H1 (cell line): ENCODE data around the gene GGT6. TPM values are rescaled to one million over a fixed set of nuclear protein-coding genes. Genes with fewer than 3 reads are reported as not detected.

Experiments
- CTCF ChIA-PET: fragments of 300-600 bp; sonication (Branson Sonifier 250); formaldehyde crosslinking; loops from one replicate; lab custom pipeline; 2021; ENCODE audit not compliant: partially characterized antibody; lab: Charles Lee
- POLR2A ChIA-PET: fragments of 300-600 bp; sonication (Branson Sonifier 250); formaldehyde crosslinking; loops from one replicate; lab custom pipeline; 2021; ENCODE audit warnings: inconsistent platforms; ENCODE audit not compliant: partially characterized antibody; lab: Charles Lee
- DNase-seq, 2 experiments: peaks; one replicate each; pipeline versions ENCODE4 v3.0.0 to v3.0.0-alpha.2; 2010 to 2022; ENCODE audit warnings: low spot score in 2 of 2, low read depth in 1 of 2, mixed read lengths in 1 of 2
- FAIRE-seq: peaks from 2 replicates; lab custom pipeline; 2011; peaks lifted over from hg19 to GRCh38; lab: Jason Lieb, UNC
- H2AFZ ChIP-seq: 2 replicates; pipeline ENCODE4 v1.8.1; 2012; ENCODE audit warnings: low read length, inconsistent platforms
- H2AK5ac ChIP-seq: 2 replicates; pipeline ENCODE4 v1.6.1; 2013; ENCODE audit warnings: low read depth, low read length
- H2BK120ac ChIP-seq: replicated peaks from 2 replicates; pipeline ENCODE3; 2013; ENCODE audit warnings: low read depth, low read length, inconsistent platforms
- H2BK12ac ChIP-seq: 2 replicates; pipeline ENCODE4 v1.6.1; 2013; ENCODE audit warnings: low read depth, low read length
- H2BK15ac ChIP-seq: 2 replicates; pipeline ENCODE4 v1.6.1; 2013; ENCODE audit warnings: low read length
- H2BK20ac ChIP-seq: 2 replicates; pipeline ENCODE4 v1.6.1; 2013; ENCODE audit warnings: low read length
- H2BK5ac ChIP-seq: 2 replicates; pipeline ENCODE4 v1.6.1; 2013; ENCODE audit warnings: low read depth, low read length
- H3K14ac ChIP-seq: 2 replicates; pipeline ENCODE4 v1.6.1; 2013; ENCODE audit warnings: inconsistent platforms; ENCODE audit not compliant: insufficient read length
- H3K18ac ChIP-seq: 2 replicates; pipeline ENCODE4 v1.6.1; 2013; ENCODE audit warnings: low read length; ENCODE audit errors: extremely low read depth
- H3K23ac ChIP-seq: 2 replicates; pipeline ENCODE4 v1.6.1; 2013; ENCODE audit warnings: inconsistent platforms; ENCODE audit not compliant: insufficient read length
- H3K23me2 ChIP-seq: 2 replicates; pipeline ENCODE4 v1.6.1; 2013; ENCODE audit warnings: low read depth, low read length
- H3K27ac ChIP-seq: 2 replicates; pipeline ENCODE4 v1.6.1; 2011; ENCODE audit warnings: low read depth, low read length, inconsistent platforms
- H3K27me3 ChIP-seq, 4 experiments: replicated peaks in 1 of 4; 1 replicate in 1 of 4; 2 replicates in 3 of 4; pipeline versions ENCODE4 v1.6.1 to v1.8.1; 2011 to 2013; ENCODE audit warnings: low read length in 3 of 4, mild to moderate bottlenecking in 3 of 4, inconsistent platforms in 2 of 4, mixed read lengths in 2 of 4, moderate library complexity in 1 of 4; ENCODE audit not compliant: control insufficient read depth in 3 of 4, insufficient read depth in 3 of 4; ENCODE audit errors: extremely low read depth in 1 of 4
- H3K36me3 ChIP-seq, 4 experiments: 2 replicates each; pipeline versions ENCODE4 v1.6.1 to v1.8.1; 2011 to 2013; ENCODE audit warnings: mild to moderate bottlenecking in 4 of 4, low read length in 3 of 4, moderate library complexity in 2 of 4, control low read depth in 1 of 4, inconsistent platforms in 1 of 4; ENCODE audit not compliant: insufficient read depth in 4 of 4, control insufficient read depth in 2 of 4
- H3K4ac ChIP-seq: replicated peaks from 2 replicates; pipeline ENCODE3; 2013; ENCODE audit warnings: low read length, low read depth, mixed read lengths, inconsistent platforms; ENCODE audit not compliant: insufficient read length
- H3K4me1 ChIP-seq, 4 experiments: replicated peaks in 1 of 4; 1 replicate in 1 of 4; 2 replicates in 3 of 4; pipeline versions ENCODE4 v1.6.1 to v1.8.1; 2011 to 2013; ENCODE audit warnings: low read length in 3 of 4, inconsistent platforms in 2 of 4, mixed read lengths in 1 of 4; ENCODE audit not compliant: insufficient read depth in 4 of 4, control insufficient read depth in 3 of 4
- H3K4me2 ChIP-seq, 2 experiments: 2 replicates each; pipeline versions ENCODE4 v1.6.1 to v1.8.1; 2011 to 2013; ENCODE audit warnings: low read depth in 2 of 2, low read length in 2 of 2, control low read depth in 1 of 2, inconsistent platforms in 1 of 2, mild to moderate bottlenecking in 1 of 2; ENCODE audit not compliant: insufficient read depth in 1 of 2
- H3K4me3 ChIP-seq, 4 experiments: fragments of 200-600, 300-600 bp in 1 of 4; sonication (generic), shearing (Covaris generic), sonication (Bioruptor Twin) in 1 of 4; 2 replicates each; pipeline versions ENCODE4 v1.5.1 to v1.8.1; 2011 to 2016; ENCODE audit warnings: low read length in 4 of 4, low read depth in 3 of 4, control low read depth in 2 of 4, inconsistent platforms in 2 of 4, mild to moderate bottlenecking in 2 of 4, mixed read lengths in 1 of 4, moderate library complexity in 1 of 4; ENCODE audit not compliant: insufficient read depth in 2 of 4; ENCODE audit errors: extremely low read depth in 1 of 4
- H3K56ac ChIP-seq: replicated peaks from 2 replicates; pipeline ENCODE3; 2013; ENCODE audit warnings: low read depth, mild to moderate bottlenecking, mixed read lengths, low read length, inconsistent platforms; ENCODE audit not compliant: insufficient read length
- H3K79me1 ChIP-seq: 2 replicates; pipeline ENCODE4 v1.6.1; 2013; ENCODE audit warnings: low read depth, low read length, control low read depth
- H3K79me2 ChIP-seq, 2 experiments: 2 replicates each; pipeline versions ENCODE4 v1.6.1 to v1.8.1; 2012 to 2013; ENCODE audit warnings: low read length in 2 of 2, mild to moderate bottlenecking in 2 of 2, inconsistent platforms in 1 of 2; ENCODE audit not compliant: insufficient read depth in 2 of 2, control insufficient read depth in 1 of 2
- H3K9ac ChIP-seq, 4 experiments: replicated peaks in 1 of 4; 1 replicate in 1 of 4; 2 replicates in 3 of 4; pipeline versions ENCODE4 v1.6.1 to v1.8.1; 2011 to 2013; ENCODE audit warnings: low read depth in 3 of 4, low read length in 3 of 4, control low read depth in 2 of 4, mild to moderate bottlenecking in 2 of 4, moderate library complexity in 2 of 4, inconsistent platforms in 1 of 4; ENCODE audit errors: extremely low read depth in 1 of 4
- H3K9me3 ChIP-seq, 2 experiments: 2 replicates each; pipeline versions ENCODE4 v1.6.1 to v1.8.1; 2012 to 2013; ENCODE audit warnings: mild to moderate bottlenecking in 2 of 2, moderate library complexity in 2 of 2, control low read depth in 1 of 2, inconsistent platforms in 1 of 2, low read depth in 1 of 2, low read length in 1 of 2, mixed read lengths in 1 of 2; ENCODE audit not compliant: insufficient read depth in 2 of 2
- H4K20me1 ChIP-seq, 2 experiments: replicated peaks in 1 of 2; 2 replicates each; pipeline versions ENCODE3 to v1.8.1; 2011 to 2013; ENCODE audit warnings: inconsistent platforms in 2 of 2, low read length in 2 of 2, mild to moderate bottlenecking in 1 of 2; ENCODE audit not compliant: insufficient read depth in 2 of 2, control insufficient read depth in 1 of 2
- H4K5ac ChIP-seq: 2 replicates; pipeline ENCODE4 v1.6.1; 2013; ENCODE audit warnings: low read length, low read depth, mixed read lengths, inconsistent platforms; ENCODE audit not compliant: insufficient read length
- H4K8ac ChIP-seq: 2 replicates; pipeline ENCODE4 v1.8.0; 2013; ENCODE audit warnings: mild to moderate bottlenecking, moderate library complexity, low read length, inconsistent platforms; ENCODE audit not compliant: insufficient read depth; ENCODE audit errors: extremely low read depth
- H4K91ac ChIP-seq: replicated peaks from 2 replicates; pipeline ENCODE3; 2013; ENCODE audit warnings: low read length, mixed read lengths, inconsistent platforms; ENCODE audit not compliant: insufficient read length
- CREB1 ChIP-seq: IDR thresholded peaks from 2 replicates; pipeline ENCODE4 v1.6.1; 2012; ENCODE audit warnings: inconsistent platforms
- EZH2 ChIP-seq: fragments of 200-600 bp; sonication (generic); IDR thresholded peaks from 2 replicates; pipeline ENCODE4 v1.7.1; 2012; ENCODE audit warnings: low read depth, mild to moderate bottlenecking, moderate library complexity, low read length, inconsistent platforms; ENCODE audit not compliant: severe bottlenecking
- GTF2F1 ChIP-seq: IDR thresholded peaks from 2 replicates; pipeline ENCODE4 v1.6.1; 2012; ENCODE audit warnings: low read depth, low read length, improper control_type of control experiment, borderline replicate concordance
- KDM1A ChIP-seq: fragments of 200-600, 300-600 bp; sonication (generic); IDR thresholded peaks from 2 replicates; pipeline ENCODE4 v1.7.1; 2016; ENCODE audit warnings: mild to moderate bottlenecking, low read length, borderline replicate concordance
- MAFK ChIP-seq: IDR thresholded peaks from 2 replicates; pipeline ENCODE4 v1.6.1; 2012; ENCODE audit warnings: low read depth, mild to moderate bottlenecking, improper control_type of control experiment, low read length
- MAX ChIP-seq: IDR thresholded peaks from 2 replicates; pipeline ENCODE4 v1.6.1; 2012; ENCODE audit warnings: inconsistent platforms
- PHF8 ChIP-seq: fragments of 200-600 bp; sonication (generic); conservative IDR thresholded peaks from 2 replicates; pipeline ENCODE4 v1.7.1; 2012; ENCODE audit warnings: low read depth, mild to moderate bottlenecking, inconsistent platforms, low read length, moderate library complexity
- RAD21 ChIP-seq, 2 experiments: IDR thresholded peaks in 1 of 2; conservative IDR thresholded peaks in 1 of 2; 2 replicates each; pipeline ENCODE4 v1.6.1; 2011; ENCODE audit warnings: low read depth in 2 of 2, low read length in 2 of 2, improper control_type of control experiment in 1 of 2, inconsistent platforms in 1 of 2, mild to moderate bottlenecking in 1 of 2, moderate library complexity in 1 of 2
- TAF1 ChIP-seq: IDR thresholded peaks from 2 replicates; pipeline ENCODE4 v1.6.1; 2011; ENCODE audit warnings: mild to moderate bottlenecking, low read depth, low read length
- TBP ChIP-seq: IDR thresholded peaks from 2 replicates; pipeline ENCODE4 v1.6.1; 2011; ENCODE audit warnings: low read depth, low read length, improper control_type of control experiment
- TEAD4 ChIP-seq: IDR thresholded peaks from 2 replicates; pipeline ENCODE4 v1.6.1; 2012; ENCODE audit warnings: low read depth, low read length, inconsistent platforms, mixed read lengths
- WGBS, 2 experiments: shearing (Covaris generic) in 1 of 2; methylation state at CpG; one replicate each; pipeline versions ENCODE4 v1.1.6 to v1.1.7; 2013 to 2015; ENCODE audit warnings: low lambda C conversion rate in 2 of 2, mixed read lengths in 2 of 2, inconsistent platforms in 1 of 2, low coverage in 1 of 2, missing lambda C conversion rate in 1 of 2; ENCODE audit not compliant: insufficient replicate concordance in 2 of 2, insufficient coverage in 1 of 2, insufficient read length in 1 of 2; ENCODE audit errors: extremely low coverage in 1 of 2, missing lambda C conversion rate in 1 of 2; 5-methylcytosine and 5-hydroxymethylcytosine counted together
- polyA plus RNA-seq, 7 experiments: library from polyadenylated mRNA; depleted of rRNA in 3 of 7; stranded (reverse) in 5 of 7; unstranded in 2 of 7; fragments of >200 nt in 5 of 7; fragments of 200-250 nt in 2 of 7; gene quantifications; 1 replicate in 5 of 7; 2 replicates in 1 of 7; 4 replicates in 1 of 7; pipeline versions ENCODE4 v1.2.1 to v1.2.3, GENCODE V29; 2011 to 2013; ENCODE audit warnings: missing spikeins in 2 of 7, mixed read lengths in 2 of 7
- total RNA-seq: library from RNA; stranded (reverse); fragmentation: NEBNext Ultra II Directional; extraction: Animal tissue kit (Norgen Biotek cat#: 25700); gene quantifications from 2 replicates; pipeline ENCODE4 v1.2.1, GENCODE V29; 2021
- TF ChIP-seq, protein P1 (sequence below): IDR thresholded peaks from 2 replicates; pipeline ENCODE4 v1.6.1; 2011; ENCODE audit warnings: low read depth, mild to moderate bottlenecking, low read length; ENCODE audit not compliant: insufficient read depth

GGT6 gene
- total and polyA plus RNA-seq, 2 of the 8 experiments (the other 6 are each of a cell fraction or from before 2014, with no cell fraction given): 0.18 TPM; not detected in 1

DNA sequence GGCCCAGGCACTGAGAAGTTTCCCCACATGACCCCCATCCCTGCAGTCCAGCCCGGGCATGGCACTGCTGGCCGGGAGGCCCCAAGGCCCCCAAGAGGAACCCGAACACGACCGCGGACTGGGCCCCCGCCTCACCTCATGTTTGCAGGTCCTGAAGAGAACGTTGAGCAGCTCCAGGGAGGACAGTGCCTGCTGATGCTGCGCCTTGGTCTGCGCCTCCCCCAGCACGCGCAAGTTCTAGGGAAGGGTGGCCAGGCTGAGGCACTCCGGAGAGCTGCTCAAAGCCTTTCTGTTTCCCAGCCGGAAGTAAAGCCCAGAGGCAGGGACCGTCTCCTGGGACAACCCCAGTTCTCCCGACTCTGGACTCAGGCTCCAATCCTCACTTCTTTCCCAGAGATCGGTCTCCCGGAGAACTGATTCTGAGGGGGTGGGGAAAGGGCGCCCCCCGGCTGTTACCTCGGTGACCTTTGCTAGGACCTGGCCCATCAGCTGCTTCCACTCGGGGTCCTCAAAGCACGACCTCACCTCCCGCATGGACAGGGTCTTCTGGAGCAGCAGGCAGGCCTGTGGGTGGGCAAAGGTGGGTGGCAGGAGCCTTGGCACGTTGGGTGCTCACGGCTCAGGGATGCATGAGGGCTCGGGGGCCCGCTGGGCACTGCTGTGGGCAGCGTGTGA lies 18.9 kb downstream of the GGT6 start:
- Histone ChIP-seq H4K91ac (no peak overlapping the region), H4K5ac (no peak overlapping the region), H2BK5ac (no peak overlapping the region), H3K4ac (no peak overlapping the region), H3K4me1 (peaks cover 0 to 8% (median 5%) of the 10 kb centered on the region in 4 experiments; a peak in 5 of 7 replicates), H2AK5ac (no peak overlapping the region), H3K23me2 (no peaks in the 10 kb centered on the region; the same call in 1 of the 2 replicates), H2AFZ (no peak overlapping the region), H2BK20ac (no peak overlapping the region), H4K20me1 (peaks cover 11 to 36% of the 10 kb centered on the region in 2 experiments), H3K27me3 (no peaks in the 10 kb centered on the region), H4K8ac (no peak overlapping the region), H3K14ac (no peak overlapping the region), H3K18ac (no peak overlapping the region), H3K4me2 (no peak overlapping the region), H2BK120ac (no peak overlapping the region), H2BK15ac (no peak overlapping the region), H3K36me3 (peaks cover 28 to 73% (median 48%) of the 10 kb centered on the region in 4 experiments), H3K23ac (no peak overlapping the region), H3K9me3 (no peaks in the 10 kb centered on the region), H3K27ac (no peak overlapping the region), H2BK12ac (no peak overlapping the region), H3K56ac (no peak overlapping the region), H3K79me1 (no peaks in the 10 kb centered on the region), H3K4me3 (no peak overlapping the region), H3K9ac (no peak overlapping the region), H3K79me2 (no peaks in the 10 kb centered on the region)
- DNase-seq (no peak), FAIRE-seq (no peak)
- ChIA-PET POLR2A (interaction anchor here (1.2 to 37.1 kb wide), 4 partner anchors 5 to 167 kb away, joined by 3 to 546 read pairs (median 275); partner anchors contain the start of genes GGT6 and MYBBP1A), CTCF (interaction anchor here (0.8 to 1.6 kb wide), 10 partner anchors 9 to 128 kb away, joined by 3 to 6 read pairs (median 3); no protein-coding TSS in a partner anchor)
- 94% methylated on average over 22 of the region's 29 CpGs; no CpG with 5 or more reads in 1 of the 2 experiments for WGBS, 2 experiments
- no peak for TF ChIP-seq PHF8
- no peak for TF ChIP-seq GTF2F1
- peak; percentile 24 to 50; a peak in 3 of 4 replicates for TF ChIP-seq RAD21 (IDR thresholded peaks at IDR 0.05 in 1 of 2, conservative IDR thresholded peaks at IDR 0.05 in 1 of 2; ENCODE audit: low read depth in 2 of 2, low read length in 2 of 2)
- no peak for TF ChIP-seq MAX
- TF ChIP-seq TBP: no peak
- no peak for TF ChIP-seq MAFK
- TF ChIP-seq, protein P1, sequence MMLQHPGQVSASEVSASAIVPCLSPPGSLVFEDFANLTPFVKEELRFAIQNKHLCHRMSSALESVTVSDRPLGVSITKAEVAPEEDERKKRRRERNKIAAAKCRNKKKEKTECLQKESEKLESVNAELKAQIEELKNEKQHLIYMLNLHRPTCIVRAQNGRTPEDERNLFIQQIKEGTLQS: no peak
- no peak for TF ChIP-seq CREB1
- no peak for TF ChIP-seq TEAD4
- no peak for TF ChIP-seq TAF1
- no peak for TF ChIP-seq KDM1A
- no peak for TF ChIP-seq EZH2
